Measurements from ENCODE around the gene HLA-DPB1. TPM values are rescaled to one million over a fixed set of nuclear protein-coding genes. Genes with fewer than 3 reads are reported as not detected.

HLA-DPB1 gene
- 10.9 and 27.3 TPM in 2 replicates for total RNA-seq (ENCODE audit: low replicate concordance)
- long read RNA-seq, transcript HLA-DPB1-211 (6 exons, 1,560 nt) = major isoform, 5 of 39 reads
- long read RNA-seq, partial matches to known transcripts = 4 of 39 reads
- long read RNA-seq, other reads (novel, unspliced or antisense) = 30 of 39 reads

GRCh38 chr6:33075568-33076405 is at the start of gene HLA-DPB1:
HLA-DPB1 (plus strand) TSS chr6:33075990; CDS start chr6:33076042, 52 bp downstream.
- H3K27me3 Mint-ChIP-seq = peaks cover 26% of the 10 kb centered on the region
- H3K27ac Mint-ChIP-seq = no peak within 1 kb of the TSS
- no peak for DNase-seq (ENCODE audit: extremely low spot score, unreplicated experiment)
- H3K9me3 Mint-ChIP-seq = no peaks in the 10 kb centered on the region
- no peak for TF ChIP-seq CTCF (conservative IDR thresholded peaks at IDR 0.05)
- no peaks in the 10 kb centered on the region for H3K36me3 Mint-ChIP-seq
- peaks cover 10% of the 10 kb centered on the region for H3K4me1 Mint-ChIP-seq (ENCODE audit: unreplicated experiment)
- no peak within 1 kb of the TSS for H3K4me3 Mint-ChIP-seq

- Mint-ChIP-seq H3K27ac (no peak overlapping the region), H3K36me3 (no peaks in the 10 kb centered on the region), H3K9me3 (no peaks in the 10 kb centered on the region), H3K4me1 (ENCODE audit: unreplicated experiment) (no peaks in the 10 kb centered on the region), H3K4me3 (no peak overlapping the region), H3K27me3 (peaks cover 52% of the 10 kb centered on the region)
- no peak for TF ChIP-seq CTCF (conservative IDR thresholded peaks at IDR 0.05)
- no peak for DNase-seq (ENCODE audit: extremely low spot score, unreplicated experiment)
Measured at GRCh38 chr6:33028220-33028849, 47.5 kb upstream of the HLA-DPB1 start.

- peaks cover 64% of the 10 kb centered on the region for H3K27me3 Mint-ChIP-seq
- no peak for DNase-seq (ENCODE audit: extremely low spot score, unreplicated experiment)
- no peaks in the 10 kb centered on the region for H3K9me3 Mint-ChIP-seq
- H3K27ac Mint-ChIP-seq = no peak overlapping the region
- no peaks in the 10 kb centered on the region for H3K4me1 Mint-ChIP-seq (ENCODE audit: unreplicated experiment)
- no peaks in the 10 kb centered on the region for H3K36me3 Mint-ChIP-seq
- H3K4me3 Mint-ChIP-seq = no peak overlapping the region
- no peak for TF ChIP-seq CTCF (conservative IDR thresholded peaks at IDR 0.05)
Measured at GRCh38 chr6:33029328-33030184, 46.2 kb upstream of the HLA-DPB1 start.

GRCh38 chr6:33030245-33030644 is 45.5 kb upstream of the HLA-DPB1 start:
- Mint-ChIP-seq H3K9me3 (no peaks in the 10 kb centered on the region), H3K4me1 (ENCODE audit: unreplicated experiment) (no peaks in the 10 kb centered on the region), H3K27ac (no peak overlapping the region), H3K4me3 (no peak overlapping the region), H3K27me3 (peaks cover 68% of the 10 kb centered on the region), H3K36me3 (no peaks in the 10 kb centered on the region)
- TF ChIP-seq CTCF (conservative IDR thresholded peaks at IDR 0.05) = no peak
- no peak for DNase-seq (ENCODE audit: extremely low spot score, unreplicated experiment)

GRCh38 chr6:33034554-33034953 is 41.2 kb upstream of the HLA-DPB1 start:
- Mint-ChIP-seq H3K27me3 (peaks cover 79% of the 10 kb centered on the region), H3K36me3 (no peaks in the 10 kb centered on the region), H3K9me3 (no peaks in the 10 kb centered on the region), H3K27ac (no peak overlapping the region), H3K4me3 (no peak overlapping the region), H3K4me1 (ENCODE audit: unreplicated experiment) (no peaks in the 10 kb centered on the region)
- TF ChIP-seq CTCF (conservative IDR thresholded peaks at IDR 0.05) = no peak
- no peak for DNase-seq (ENCODE audit: extremely low spot score, unreplicated experiment)

Data from type B pancreatic cell (in vitro differentiated cells).